Activated T-helper 2 cell treated with anti-CD3 and anti-CD28 coated beads, Interferon-gamma antibody, Interleukin-2, Interleukin-4, amounts not matched to agents 10 μg/mL and 5 μg/mL and 100 μg/mL, durations not matched to agents 14 hours and 24 hours and 36 hours (primary cell): ENCODE data around the gene RASGEF1C. TPM values are rescaled to one million over a fixed set of nuclear protein-coding genes. Genes with fewer than 3 reads are reported as not detected.
"Not testable (repeated sequence)": the region's sequence is repeated elsewhere in the genome, so short reads cannot be mapped to it uniquely, and the experiment has no call there.

Experiments used
- DNase-seq: peaks from one replicate; pipeline ENCODE4 v3.0.0; 2021; ENCODE audit warnings: low spot score
- H3K27ac Mint-ChIP-seq: one replicate; pipeline ENCODE4 v1.8.0; 2021; ENCODE audit warnings: mixed read lengths
- H3K27me3 Mint-ChIP-seq: one replicate; pipeline ENCODE4 v1.8.0; 2021; ENCODE audit warnings: low read depth, mixed read lengths
- H3K36me3 Mint-ChIP-seq: one replicate; pipeline ENCODE4 v1.8.0; 2021; ENCODE audit warnings: low read depth, mixed read lengths
- H3K4me1 Mint-ChIP-seq: one replicate; pipeline ENCODE4 v1.8.0; 2021; ENCODE audit warnings: low read depth, mixed read lengths
- H3K4me3 Mint-ChIP-seq: one replicate; pipeline ENCODE4 v1.8.0; 2021; ENCODE audit warnings: low read depth, mild to moderate bottlenecking, moderate library complexity, mixed read lengths
- H3K9me3 Mint-ChIP-seq: one replicate; pipeline ENCODE4 v1.8.0; 2021; ENCODE audit warnings: mixed read lengths
- intact Hi-C: fragments of 100-400 bp; cut with micrococcal nuclease; formaldehyde crosslinking; loops from one replicate; pipeline ENCODE4 v1.15.1; 2023
- total RNA-seq: library from RNA; stranded (reverse); gene quantifications from 2 replicates; pipeline ENCODE4 v1.2.3, GENCODE V29; 2022

RASGEF1C gene
- total RNA-seq, 1 donor from 2014 or later = not detected

DNA sequence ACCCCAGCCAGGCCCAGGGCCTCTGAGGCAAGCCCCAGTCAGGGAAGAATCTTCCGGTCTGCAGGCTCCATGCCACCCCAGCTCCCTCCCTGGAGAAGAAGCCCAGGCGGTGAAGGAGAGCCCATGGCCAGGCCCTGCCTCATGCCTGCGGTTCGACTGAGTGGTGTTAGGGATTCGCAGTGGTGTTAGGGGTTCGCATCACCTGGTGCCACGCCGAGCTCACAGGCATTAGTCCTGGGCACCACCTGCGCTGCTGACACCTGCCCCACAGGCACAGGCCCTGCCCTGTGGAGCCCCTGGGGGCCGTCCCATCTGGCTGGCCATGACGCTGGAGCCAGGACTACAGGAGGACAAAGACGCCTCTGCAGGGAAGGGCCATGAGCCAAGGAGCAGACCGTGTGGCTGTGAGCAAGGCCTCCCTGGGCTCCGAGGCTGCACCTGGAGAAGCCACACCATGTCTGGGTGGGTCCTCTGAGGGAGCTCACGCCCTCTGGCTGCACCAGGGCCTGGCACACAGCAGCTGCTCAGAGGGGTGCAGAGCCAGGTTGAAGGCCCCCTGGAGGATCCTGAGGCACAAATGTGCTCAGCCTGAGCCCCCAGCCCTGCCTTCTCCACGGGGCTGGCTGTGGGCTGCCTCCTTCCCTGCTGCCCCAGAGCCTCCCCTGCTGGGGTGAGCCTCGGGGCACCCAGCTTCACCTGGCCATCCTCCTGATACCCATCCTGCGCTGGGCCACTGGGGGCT, 109.8 kb downstream of the RASGEF1C start:
- no peaks in the 10 kb centered on the region for H3K4me1 Mint-ChIP-seq
- intact Hi-C loops = no loop called here
- peaks cover 3% of the 10 kb centered on the region for H3K27me3 Mint-ChIP-seq
- no peaks in the 10 kb centered on the region for H3K9me3 Mint-ChIP-seq
- H3K27ac Mint-ChIP-seq = no peak overlapping the region
- no peak overlapping the region for H3K4me3 Mint-ChIP-seq
- no peaks in the 10 kb centered on the region for H3K36me3 Mint-ChIP-seq
- DNase-seq = no peak

DNA sequence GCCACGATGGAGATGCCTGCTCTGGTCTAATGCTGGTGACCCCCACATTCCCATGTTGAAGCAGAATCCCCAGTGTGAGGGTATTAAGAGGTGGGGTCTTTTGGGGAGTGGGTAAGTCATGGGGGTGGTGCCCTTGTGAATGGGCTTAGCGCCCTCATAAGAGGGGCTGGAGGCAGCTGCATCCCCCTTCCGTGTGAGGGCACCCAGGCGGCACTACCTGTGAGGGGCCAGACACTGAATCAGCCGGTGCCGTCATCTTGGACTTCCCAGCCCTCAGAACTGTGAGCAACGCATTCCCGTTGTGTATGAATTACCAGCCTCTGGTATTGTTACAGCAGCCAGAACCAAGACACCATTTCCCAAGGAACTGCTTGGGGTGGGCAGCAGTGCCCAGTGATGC, 110.5 kb downstream of the RASGEF1C start:
- no peaks in the 10 kb centered on the region for H3K36me3 Mint-ChIP-seq
- H3K9me3 Mint-ChIP-seq = no peaks in the 10 kb centered on the region
- DNase-seq = no peak
- H3K4me1 Mint-ChIP-seq = no peaks in the 10 kb centered on the region
- intact Hi-C loops = no loop called here
- H3K27ac Mint-ChIP-seq = no peak overlapping the region
- H3K27me3 Mint-ChIP-seq = peaks cover 5% of the 10 kb centered on the region
- no peak overlapping the region for H3K4me3 Mint-ChIP-seq

DNA sequence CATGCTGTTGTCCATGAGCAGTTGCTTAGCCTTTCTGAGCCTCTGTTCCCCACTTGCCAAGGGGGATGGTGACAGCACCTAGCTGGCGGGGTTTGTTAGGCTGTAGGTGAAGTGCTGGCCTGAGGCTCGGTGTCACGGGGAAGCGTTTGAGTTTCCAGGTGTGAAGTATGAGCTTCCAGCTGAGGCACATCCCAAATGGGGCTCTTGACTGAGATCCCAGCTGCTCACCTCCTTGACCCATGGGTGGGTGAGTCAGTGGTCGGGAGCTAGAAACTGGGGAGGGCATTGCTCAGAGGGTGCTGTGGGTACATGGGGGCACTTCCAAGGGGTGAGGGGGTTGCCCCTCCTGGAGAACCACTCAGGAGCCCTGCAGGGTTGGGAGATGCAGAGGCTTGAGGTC, 111.1 kb downstream of the RASGEF1C start:
- no peaks in the 10 kb centered on the region for H3K4me1 Mint-ChIP-seq
- no peaks in the 10 kb centered on the region for H3K9me3 Mint-ChIP-seq
- peaks cover 7% of the 10 kb centered on the region for H3K27me3 Mint-ChIP-seq
- no peak overlapping the region for H3K27ac Mint-ChIP-seq
- no peaks in the 10 kb centered on the region for H3K36me3 Mint-ChIP-seq
- DNase-seq = no peak
- intact Hi-C loops = no loop called here
- H3K4me3 Mint-ChIP-seq = no peak overlapping the region

DNA sequence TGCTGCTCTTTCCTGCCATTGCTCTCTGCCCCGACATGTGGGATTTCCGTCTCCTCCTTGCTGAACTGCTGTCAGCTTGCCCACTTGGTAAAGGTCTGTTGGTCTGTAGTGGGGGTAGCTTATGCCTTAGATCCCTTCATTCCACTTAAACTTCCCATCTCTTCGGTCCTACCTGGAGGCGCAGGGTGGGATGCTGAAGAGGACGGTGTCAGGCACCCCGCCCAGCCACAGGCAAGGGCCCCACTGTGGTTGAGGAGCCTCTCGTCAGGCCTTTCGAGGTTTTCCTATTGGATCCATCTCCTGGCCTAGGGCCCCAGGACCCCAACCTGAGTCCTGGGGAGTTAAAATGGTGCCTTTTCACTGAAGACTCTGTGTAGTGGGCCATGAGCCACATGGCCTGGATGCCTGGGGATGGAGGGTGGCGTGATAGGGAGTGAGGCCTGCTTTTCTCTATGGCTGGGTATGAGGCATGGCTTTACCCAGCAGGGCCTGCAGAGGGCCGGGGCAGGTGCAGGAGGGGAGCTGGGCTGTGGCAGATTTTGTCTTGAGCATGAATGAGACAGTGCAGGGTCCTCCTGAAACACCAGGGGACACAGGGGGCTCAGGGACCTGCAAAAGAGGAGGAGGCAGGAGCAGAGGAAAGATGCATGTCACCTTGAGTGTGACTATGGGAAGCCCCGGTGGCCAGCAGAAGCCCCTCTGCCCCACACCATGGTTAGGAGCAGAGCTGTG, 111.7 kb downstream of the RASGEF1C start:
- DNase-seq = no peak
- Mint-ChIP-seq H3K36me3 (no peaks in the 10 kb centered on the region), H3K4me3 (no peak overlapping the region), H3K9me3 (no peaks in the 10 kb centered on the region), H3K27ac (no peak overlapping the region), H3K27me3 (peaks cover 7% of the 10 kb centered on the region), H3K4me1 (no peaks in the 10 kb centered on the region)
- intact Hi-C loops = no loop called here

DNA sequence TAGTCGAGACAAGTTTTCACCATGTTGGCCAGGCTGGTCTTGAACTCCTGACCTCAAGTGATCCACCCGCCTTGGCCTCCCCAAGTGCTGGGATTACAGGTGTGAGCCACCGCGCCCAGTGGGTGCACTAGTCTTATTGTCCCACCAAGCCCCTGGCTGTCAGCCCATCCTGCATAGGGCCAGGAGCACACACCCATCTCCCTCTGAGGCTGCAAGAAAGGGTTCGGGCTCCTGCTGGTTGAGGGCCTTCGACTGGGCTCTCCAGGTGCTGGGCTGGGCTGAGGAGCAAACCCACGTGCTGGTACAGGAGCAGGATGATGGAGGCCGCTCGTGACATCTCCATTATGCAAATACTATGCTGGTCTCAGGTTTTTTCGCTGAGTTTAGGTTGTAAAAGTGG, 112.4 kb downstream of the RASGEF1C start:
- Mint-ChIP-seq H3K9me3 (no peaks in the 10 kb centered on the region), H3K4me3 (no peak overlapping the region), H3K27ac (no peak overlapping the region), H3K36me3 (no peaks in the 10 kb centered on the region), H3K27me3 (peaks cover 7% of the 10 kb centered on the region), H3K4me1 (no peaks in the 10 kb centered on the region)
- no peak for DNase-seq
- intact Hi-C loops = no loop called here

DNA sequence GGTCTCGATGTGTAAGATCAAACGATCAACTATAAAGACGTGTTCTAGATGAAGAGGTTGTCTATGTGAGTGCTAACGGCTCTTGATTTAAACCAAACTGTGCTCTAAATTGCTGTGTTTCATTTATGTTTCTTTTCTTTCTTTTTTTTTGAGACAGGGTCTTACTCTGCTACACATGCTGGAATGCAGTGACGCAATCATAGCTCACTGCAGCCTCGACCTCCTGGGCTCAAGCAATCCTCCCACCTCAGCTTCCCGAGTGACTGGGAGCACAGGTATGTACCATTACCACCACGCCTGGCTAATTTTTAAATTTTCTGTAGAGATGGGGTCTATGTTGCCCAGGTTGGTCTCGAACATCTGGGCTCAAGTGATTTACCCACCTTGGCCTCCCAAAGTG, 113.5 kb downstream of the RASGEF1C start:
- Mint-ChIP-seq H3K4me3 (no peak overlapping the region), H3K36me3 (no peaks in the 10 kb centered on the region), H3K4me1 (peaks cover 2% of the 10 kb centered on the region), H3K27ac (no peak overlapping the region), H3K27me3 (peaks cover 7% of the 10 kb centered on the region), H3K9me3 (no peaks in the 10 kb centered on the region)
- no peak for DNase-seq
- intact Hi-C loops = no loop called here

DNA sequence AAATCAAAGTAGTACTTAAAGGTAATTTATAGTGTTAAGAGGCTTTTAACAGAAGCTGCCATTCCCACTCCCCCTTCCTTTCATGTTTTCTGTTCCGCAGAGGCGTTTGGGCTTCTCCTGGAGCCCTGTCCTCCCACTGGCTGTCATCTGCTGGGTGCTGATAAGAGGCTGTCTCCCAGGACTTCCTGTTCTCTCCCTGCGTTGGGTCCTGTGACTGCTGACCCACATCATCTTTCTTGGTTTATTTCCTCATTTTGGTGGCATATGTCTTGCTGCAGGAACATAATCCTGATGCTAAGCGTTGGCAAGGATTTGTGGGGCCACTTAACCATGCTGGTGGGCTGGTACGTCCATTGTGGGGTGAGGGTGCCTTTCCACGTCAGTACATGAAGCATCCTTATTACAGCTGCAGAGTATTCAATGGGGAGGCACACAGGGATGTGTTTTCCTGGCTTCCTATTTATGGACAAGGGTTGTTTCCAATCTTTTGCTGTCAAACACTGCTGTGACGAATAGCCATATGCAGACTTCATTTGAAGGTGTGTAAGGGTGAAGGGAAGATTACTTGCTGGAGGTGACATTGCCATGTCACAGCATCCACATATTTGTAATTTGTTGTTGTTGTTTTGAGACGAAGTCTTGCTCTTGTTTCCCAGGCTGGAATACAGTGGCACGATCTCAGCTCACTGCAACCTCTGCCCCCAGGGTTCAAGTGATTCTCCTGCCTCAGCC, 115.2 kb downstream of the RASGEF1C start:
- no peak for DNase-seq
- Mint-ChIP-seq H3K27me3 (peaks cover 7% of the 10 kb centered on the region), H3K27ac (no peak overlapping the region), H3K4me3 (no peak overlapping the region), H3K9me3 (no peaks in the 10 kb centered on the region), H3K4me1 (peaks cover 6% of the 10 kb centered on the region), H3K36me3 (no peaks in the 10 kb centered on the region)
- intact Hi-C loops = loop anchor here (5.0 kb wide), 1 partner anchor 187 kb away; the partner anchor contains the start of gene TBC1D9B

DNA sequence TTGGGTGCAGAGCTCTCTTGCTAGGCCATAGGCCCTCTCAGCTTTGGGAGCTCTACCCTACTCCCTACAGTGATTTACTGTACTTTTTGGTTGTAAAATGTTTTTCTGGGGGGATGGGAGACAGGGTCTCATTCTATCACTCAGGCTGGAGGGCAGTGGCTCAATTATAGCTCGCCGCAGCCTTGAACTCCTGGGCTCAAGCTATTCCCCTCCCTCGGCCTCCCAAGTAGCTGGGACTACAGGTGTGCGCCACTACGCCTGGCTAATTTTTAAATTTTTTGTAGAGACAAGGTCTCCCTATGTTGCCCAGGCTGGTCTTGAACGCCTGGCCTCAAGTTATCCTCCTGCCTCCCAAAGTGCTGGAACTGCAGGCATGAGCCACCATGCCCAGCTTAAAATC, 115.8 kb downstream of the RASGEF1C start:
- intact Hi-C loops = loop anchor here (5.0 kb wide), 1 partner anchor 186 kb away; the partner anchor contains the start of gene TBC1D9B
- no peaks in the 10 kb centered on the region for H3K9me3 Mint-ChIP-seq
- no peak overlapping the region for H3K27ac Mint-ChIP-seq
- no peak for DNase-seq
- H3K27me3 Mint-ChIP-seq = peaks cover 7% of the 10 kb centered on the region
- H3K4me3 Mint-ChIP-seq = no peak overlapping the region
- H3K36me3 Mint-ChIP-seq = no peaks in the 10 kb centered on the region
- H3K4me1 Mint-ChIP-seq = peaks cover 6% of the 10 kb centered on the region

DNA sequence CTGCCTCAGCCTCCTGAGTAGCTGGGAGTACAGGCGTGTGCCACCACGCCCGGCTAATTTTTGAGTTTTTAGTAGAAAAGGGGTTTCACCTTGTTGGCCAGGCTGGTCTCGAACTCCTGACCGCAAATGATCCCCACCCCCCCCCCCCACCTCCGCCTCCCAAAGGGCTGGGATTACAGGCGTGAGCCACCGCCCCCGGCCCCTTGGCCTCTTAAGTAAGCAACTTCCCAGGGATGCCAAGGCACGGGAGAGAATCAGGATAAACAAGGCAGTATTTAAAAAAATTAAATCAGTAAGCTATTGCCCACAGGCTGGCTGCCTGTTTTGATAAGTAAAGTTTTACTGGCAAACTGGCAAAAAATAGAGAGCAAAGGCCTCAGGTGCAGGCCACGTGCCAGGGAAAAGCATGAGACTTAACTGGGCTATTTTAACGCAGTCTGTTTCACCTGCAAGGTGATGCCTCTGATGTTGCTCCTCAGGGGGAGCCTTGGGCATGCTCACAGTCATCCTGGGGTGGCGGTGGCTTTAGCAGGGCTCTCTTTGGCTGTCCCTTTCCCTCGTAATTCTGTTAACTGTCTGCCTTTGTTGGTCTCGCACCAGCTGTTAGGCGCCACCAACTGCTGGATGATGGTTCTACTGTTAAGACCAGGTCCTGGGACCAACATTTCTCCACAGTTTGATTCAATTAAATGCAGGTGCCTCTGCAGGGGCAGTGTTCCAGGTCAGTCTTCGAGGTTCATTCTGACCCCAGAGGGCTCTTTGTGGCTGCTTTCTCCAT, 118.1 kb downstream of the RASGEF1C start:
- H3K4me1 Mint-ChIP-seq = peaks cover 9% of the 10 kb centered on the region
- no peaks in the 10 kb centered on the region for H3K36me3 Mint-ChIP-seq
- no peak overlapping the region for H3K27ac Mint-ChIP-seq
- H3K9me3 Mint-ChIP-seq = no peaks in the 10 kb centered on the region
- DNase-seq = no peak
- no peak overlapping the region for H3K4me3 Mint-ChIP-seq
- intact Hi-C loops = loop anchor here (1.0 to 5.0 kb wide), 2 partner anchors 19 to 184 kb away; partner anchors contain the start of gene TBC1D9B
- peaks cover 7% of the 10 kb centered on the region for H3K27me3 Mint-ChIP-seq

DNA sequence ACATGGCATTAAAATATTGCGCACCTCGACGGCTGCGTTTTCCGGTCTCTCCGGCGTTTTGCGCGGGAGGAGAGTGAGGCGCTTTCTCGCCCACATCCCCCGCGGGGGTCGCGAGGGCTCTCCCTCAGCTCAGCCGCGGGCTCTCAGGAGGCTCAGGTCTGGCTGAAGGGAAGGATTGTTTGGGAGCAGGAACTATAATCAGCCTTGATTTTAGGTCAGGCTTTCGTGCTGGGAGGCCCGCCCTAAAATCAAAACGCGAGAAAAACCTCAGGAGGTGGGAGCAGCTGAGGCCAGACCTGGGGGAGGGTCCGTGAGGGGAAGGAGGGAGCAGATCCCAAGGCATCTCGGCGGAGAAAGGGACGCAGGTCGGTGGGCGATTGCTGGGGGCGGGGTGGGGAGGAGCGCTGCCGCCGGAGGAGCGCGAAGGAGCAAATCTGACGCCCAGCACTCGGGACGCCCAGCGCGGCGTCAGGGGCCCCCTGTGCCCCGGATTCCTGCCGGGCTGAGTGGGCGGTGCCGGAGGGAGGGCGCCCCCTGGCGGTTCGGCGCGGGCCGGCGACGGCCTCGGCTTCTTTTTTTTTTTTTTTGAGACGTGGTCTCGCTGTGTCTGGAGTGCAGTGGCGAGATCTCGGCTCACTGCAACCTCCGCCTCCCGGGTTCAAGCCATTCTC, 118.8 kb downstream of the RASGEF1C start:
- peak overlapping the region; percentile 28 for H3K27ac Mint-ChIP-seq
- peak; percentile 64 for DNase-seq
- intact Hi-C loops = loop anchor here (1.0 to 5.0 kb wide), 2 partner anchors 18 to 183 kb away; partner anchors contain the start of gene TBC1D9B
- peaks cover 14% of the 10 kb centered on the region for H3K4me1 Mint-ChIP-seq
- no peaks in the 10 kb centered on the region for H3K36me3 Mint-ChIP-seq
- H3K9me3 Mint-ChIP-seq = no peaks in the 10 kb centered on the region
- H3K4me3 Mint-ChIP-seq = peak overlapping the region; percentile 78
- H3K27me3 Mint-ChIP-seq = peaks cover 5% of the 10 kb centered on the region

DNA sequence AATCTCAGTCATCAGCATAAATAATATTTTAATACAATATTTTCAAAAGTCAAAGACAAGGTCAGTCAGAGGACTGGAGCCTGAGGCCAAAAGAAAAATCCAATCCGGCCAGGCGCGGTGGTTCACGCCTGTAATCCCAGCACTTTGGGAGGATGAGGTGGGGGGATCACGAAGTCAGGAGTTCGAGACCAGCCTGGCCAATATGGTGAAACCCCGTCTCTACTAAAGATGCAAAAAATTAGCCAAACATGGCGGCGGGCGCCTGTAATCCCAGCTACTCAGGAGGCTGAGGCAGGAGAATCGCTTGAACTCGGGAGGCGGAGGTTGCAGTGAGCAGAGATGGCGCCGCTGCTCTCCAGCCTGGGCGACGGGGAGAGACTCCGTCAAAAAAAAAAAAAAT, 119.4 kb downstream of the RASGEF1C start:
- Mint-ChIP-seq H3K4me1 (peaks cover 14% of the 10 kb centered on the region), H3K4me3 (peak overlapping the region; percentile 78)
- not testable (repeated sequence) for H3K27ac Mint-ChIP-seq, H3K9me3 Mint-ChIP-seq, DNase-seq, H3K36me3 Mint-ChIP-seq, H3K27me3 Mint-ChIP-seq
- intact Hi-C loops = loop anchor here (1.0 to 5.0 kb wide), 3 partner anchors 17 to 327 kb away; partner anchors contain the start of gene TBC1D9B

DNA sequence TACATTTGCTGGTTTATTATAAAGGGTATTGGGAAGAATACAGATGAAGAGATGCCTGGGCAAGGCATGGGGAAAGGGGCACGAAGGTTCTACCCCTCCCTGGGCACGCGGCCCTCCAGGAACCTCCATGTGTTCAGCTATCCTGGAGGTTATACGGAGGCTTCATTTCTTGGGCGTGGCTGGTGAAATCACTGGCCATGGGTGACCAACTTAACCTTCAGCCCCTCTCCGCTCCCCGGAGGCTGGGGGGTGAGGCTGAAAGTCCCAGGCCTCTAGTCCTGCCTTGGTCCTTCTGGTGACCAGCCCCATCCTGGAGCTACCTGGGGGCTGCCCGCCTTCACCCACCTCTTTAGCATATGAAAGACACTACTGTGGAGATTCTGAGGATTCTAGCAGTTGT, 120.5 kb downstream of the RASGEF1C start:
- DNase-seq = no peak

More for the DNA sequence above, 120.5 kb downstream of the RASGEF1C start:
- H3K27ac Mint-ChIP-seq = no peak overlapping the region
- peaks cover 2% of the 10 kb centered on the region for H3K27me3 Mint-ChIP-seq
- H3K4me1 Mint-ChIP-seq = peaks cover 14% of the 10 kb centered on the region
- H3K36me3 Mint-ChIP-seq = no peaks in the 10 kb centered on the region
- intact Hi-C loops = loop anchor here (5.0 kb wide), 1 partner anchor 326 kb away; no protein-coding TSS in a partner anchor
- no peaks in the 10 kb centered on the region for H3K9me3 Mint-ChIP-seq
- no peak overlapping the region for H3K4me3 Mint-ChIP-seq
